AG04450 (cell line): Measurements from ENCODE around the gene SGMS1. TPM values are rescaled to one million over a fixed set of nuclear protein-coding genes. Genes with fewer than 3 reads are reported as not detected.
"Not testable (repeated sequence)": the region's sequence is repeated elsewhere in the genome, so short reads cannot be mapped to it uniquely, and the experiment has no call there.

ENCODE experiments used
- CTCF ChIA-PET: fragments of 300-600, 350-600 bp; formaldehyde crosslinking; extraction: SDS; loops from one replicate; lab custom pipeline; 2022; ENCODE audit warnings: antibody characterized with exemption, inconsistent platforms; lab: Charles Lee
- POLR2A ChIA-PET: fragments of 350-600 bp; formaldehyde crosslinking; extraction: SDS; loops from one replicate; lab custom pipeline; 2021; ENCODE audit warnings: antibody characterized with exemption, inconsistent platforms; lab: Yijun Ruan, JAX
- DNase-seq: peaks from one replicate; pipeline ENCODE4 v3.0.0-alpha.2; 2011; ENCODE audit warnings: low read depth, low spot score
- H3K27ac ChIP-seq: one replicate; pipeline ENCODE4 v1.5.1; 2012; ENCODE audit warnings: low read depth, low read length, control low read depth
- H3K27me3 ChIP-seq: one replicate; pipeline ENCODE4 v1.6.0; 2012; ENCODE audit warnings: low read length; ENCODE audit not compliant: control insufficient read depth, insufficient read depth
- H3K4me3 ChIP-seq: 2 replicates; pipeline ENCODE4 v1.5.1; 2011; ENCODE audit warnings: mild to moderate bottlenecking, low read depth, low read length, control low read depth
- H3K9me3 ChIP-seq: 2 replicates; pipeline ENCODE4 v1.5.1; 2012; ENCODE audit warnings: low read length; ENCODE audit not compliant: control insufficient read depth, insufficient read depth
- CTCF ChIP-seq: IDR thresholded peaks from 2 replicates; pipeline ENCODE4 v1.5.1; 2011; ENCODE audit warnings: low read depth, low read length, control low read depth, inconsistent platforms
- polyA plus RNA-seq: library from polyadenylated mRNA; depleted of rRNA; stranded (reverse); fragments of >200 nt; gene quantifications from 2 replicates; pipeline ENCODE4 v1.2.3, GENCODE V29; 2011

The SGMS1 gene
- polyA plus RNA-seq, 1 experiment: 17.7 TPM

GRCh38 chr10:50506861-50507573, 116.7 kb downstream of the SGMS1 start:
- ChIA-PET CTCF (no interaction called here), POLR2A (no interaction called here)
- Histone ChIP-seq H3K9me3 (no peaks in the 10 kb centered on the region), H3K27ac (no peak overlapping the region), H3K4me3 (no peak overlapping the region), H3K27me3 (no peaks in the 10 kb centered on the region)
- no peak for DNase-seq
- TF ChIP-seq CTCF: no peak

GRCh38 chr10:50504389-50504788, 119.4 kb downstream of the SGMS1 start:
- no peaks in the 10 kb centered on the region for H3K27me3 ChIP-seq
- H3K4me3 ChIP-seq: no peak overlapping the region
- no peak overlapping the region for H3K27ac ChIP-seq
- ChIA-PET CTCF (no interaction called here), POLR2A (no interaction called here)
- no peak for DNase-seq
- H3K9me3 ChIP-seq: no peaks in the 10 kb centered on the region
- no peak for TF ChIP-seq CTCF

GRCh38 chr10:50503661-50504320, 120.0 kb downstream of the SGMS1 start:
- POLR2A ChIA-PET: no interaction called here

GRCh38 chr10:50503156-50503555, 120.6 kb downstream of the SGMS1 start:
- H3K27ac ChIP-seq, H3K9me3 ChIP-seq, CTCF ChIA-PET, DNase-seq, H3K4me3 ChIP-seq, POLR2A ChIA-PET, H3K27me3 ChIP-seq: not testable (repeated sequence)

More at GRCh38 chr10:50503661-50504320, 120.0 kb downstream of the SGMS1 start:
- CTCF ChIA-PET: interaction anchor here (0.6 kb wide), 1 partner anchor 157 kb away, joined by 3 read pairs; no protein-coding TSS in a partner anchor
- H3K27me3 ChIP-seq: no peaks in the 10 kb centered on the region
- H3K27ac ChIP-seq: no peak overlapping the region
- H3K4me3 ChIP-seq: no peak overlapping the region
- no peak for TF ChIP-seq CTCF
- DNase-seq: no peak
- no peaks in the 10 kb centered on the region for H3K9me3 ChIP-seq

- POLR2A ChIA-PET: no interaction called here
- Histone ChIP-seq H3K4me3 (no peak overlapping the region), H3K27me3 (no peaks in the 10 kb centered on the region), H3K27ac (no peak overlapping the region), H3K9me3 (no peaks in the 10 kb centered on the region)
- no peak for TF ChIP-seq CTCF
- no peak for DNase-seq
- CTCF ChIA-PET: interaction anchor here (0.5 kb wide), 1 partner anchor 134 kb away, joined by 3 read pairs; no protein-coding TSS in a partner anchor
Measured at GRCh38 chr10:50501924-50502452, 121.8 kb downstream of the SGMS1 start.
